ENCODE measurements around the gene ZDHHC19.
A peak's percentile ranks its signal among the peaks of the same experiment; 100 is the strongest.
"Not testable (repeated sequence)": the region's sequence is repeated elsewhere in the genome, so short reads cannot be mapped to it uniquely, and the experiment has no call there.

The ZDHHC19 gene

GRCh38 chr3:196203846-196204245 lies 7.4 kb downstream of the ZDHHC19 start:
- no peak for DNase-seq (ENCODE audit: low read depth in 2 of 2)

- no peak for DNase-seq (ENCODE audit: low read depth in 2 of 2)
Observed at GRCh38 chr3:196202516-196202970, 8.7 kb downstream of the ZDHHC19 start.

- no peak for DNase-seq (ENCODE audit: low read depth in 2 of 2)
Observed at GRCh38 chr3:196198771-196199753, 12.1 kb downstream of the ZDHHC19 start.

DNA sequence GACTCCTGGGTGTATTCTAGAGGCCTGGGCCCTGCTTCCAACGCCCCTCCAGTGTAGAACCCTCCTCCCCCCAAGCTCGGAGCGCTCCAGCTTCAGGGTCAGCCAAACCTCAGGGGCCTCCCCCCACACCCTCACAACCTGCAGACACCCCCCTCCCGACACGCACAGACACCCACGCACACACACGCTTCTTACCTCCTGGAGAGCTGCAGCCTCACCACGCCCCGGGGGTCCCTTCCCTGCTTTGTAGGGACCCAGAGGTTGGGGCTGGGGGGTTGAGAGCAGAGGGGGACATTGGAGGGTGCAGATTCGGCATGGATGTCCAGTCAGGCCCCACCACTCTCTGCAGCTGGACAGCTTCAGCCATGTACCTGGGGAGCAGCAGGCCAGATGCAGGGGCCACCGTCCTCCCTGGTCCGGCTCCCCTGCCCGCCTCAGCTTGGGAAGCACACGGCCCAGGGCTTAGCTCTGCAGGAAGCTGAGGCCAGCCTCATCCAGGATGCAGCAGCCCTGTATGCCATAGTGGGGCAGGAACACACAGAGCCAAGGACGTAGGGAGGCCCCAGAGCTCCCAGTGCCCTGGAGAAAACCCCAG lies 13.0 kb downstream of the ZDHHC19 start:
- no peak for DNase-seq (ENCODE audit: low read depth in 2 of 2)

- DNase-seq (ENCODE audit: low read depth in 2 of 2), result no peak
Observed at GRCh38 chr3:196197524-196197923, 13.7 kb downstream of the ZDHHC19 start.

GRCh38 chr3:196195664-196196265 lies 15.4 kb downstream of the ZDHHC19 start:
- DNase-seq (ENCODE audit: low read depth in 2 of 2), result no peak

GRCh38 chr3:196194542-196194915 lies 16.7 kb downstream of the ZDHHC19 start:
- no peak for DNase-seq (ENCODE audit: low read depth in 2 of 2)

DNA sequence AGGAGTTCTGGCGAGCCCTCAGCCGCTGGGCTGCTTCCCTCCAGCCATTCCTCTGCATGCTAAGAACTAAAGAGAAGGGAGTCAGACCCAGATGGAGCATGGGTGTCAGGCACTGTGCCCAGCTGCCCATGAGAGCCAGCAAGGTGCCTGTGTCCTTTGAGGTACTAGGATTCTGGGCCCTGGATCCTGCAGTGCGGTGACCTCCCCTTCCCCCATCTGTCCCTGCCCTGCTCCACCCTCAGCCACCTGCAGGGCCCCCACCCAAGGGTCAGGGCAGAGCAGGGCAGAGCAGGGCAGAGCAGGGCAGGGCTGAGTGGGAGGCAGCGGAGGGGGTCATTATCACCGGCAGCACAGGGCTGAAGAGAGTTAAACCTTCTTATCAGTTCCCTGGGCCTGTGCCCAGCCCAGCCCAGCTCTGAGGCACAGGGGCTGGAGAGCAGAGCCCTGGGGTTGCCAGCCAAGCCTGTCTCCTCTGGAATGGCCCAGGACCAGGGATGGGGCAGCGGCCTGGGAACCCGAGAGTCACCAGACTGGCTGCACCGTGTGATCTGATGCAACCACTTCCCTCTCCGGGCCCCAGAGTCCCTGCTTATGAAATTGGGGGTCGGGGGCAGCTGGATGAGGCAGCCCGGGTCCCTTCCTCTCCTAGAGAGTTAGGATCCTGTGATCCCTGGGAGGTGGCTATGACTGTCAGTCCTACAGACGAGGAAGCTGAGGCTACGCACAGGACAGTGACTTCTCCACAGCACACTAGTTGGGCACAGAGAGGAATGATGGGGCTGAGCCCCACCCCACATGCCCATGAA lies 17.3 kb downstream of the ZDHHC19 start:
- no peak for DNase-seq (ENCODE audit: low read depth in 2 of 2)

DNA sequence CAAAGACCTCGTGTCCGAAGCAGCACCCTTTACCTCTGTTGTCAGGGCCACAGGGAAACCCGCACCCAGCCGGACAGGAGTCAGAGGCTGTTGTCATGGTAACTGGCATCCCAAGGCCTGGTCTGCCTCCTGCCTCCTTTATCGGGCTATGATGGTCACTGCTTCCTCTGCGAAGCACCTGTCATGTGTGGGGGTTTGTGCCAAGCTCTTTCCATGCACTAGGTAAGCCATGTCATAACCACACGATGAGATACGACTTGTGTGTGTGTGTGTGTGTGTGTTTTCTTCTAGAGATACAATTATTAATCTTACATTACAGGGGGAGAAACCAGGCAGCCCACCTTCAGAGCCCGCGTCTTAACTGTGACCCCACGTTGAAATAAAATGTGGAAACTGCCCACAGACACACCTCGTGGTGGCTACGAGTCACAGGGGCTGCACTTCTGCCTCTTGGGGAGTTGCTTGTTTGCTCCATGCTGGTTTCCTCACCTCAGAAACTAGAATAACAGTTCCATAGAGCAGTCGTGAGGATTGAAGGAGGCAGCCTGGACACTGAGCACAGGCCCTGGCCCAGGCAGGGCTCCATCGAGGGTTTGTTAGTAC lies 18.0 kb downstream of the ZDHHC19 start:
- no peak for DNase-seq (ENCODE audit: low read depth in 2 of 2)

DNA sequence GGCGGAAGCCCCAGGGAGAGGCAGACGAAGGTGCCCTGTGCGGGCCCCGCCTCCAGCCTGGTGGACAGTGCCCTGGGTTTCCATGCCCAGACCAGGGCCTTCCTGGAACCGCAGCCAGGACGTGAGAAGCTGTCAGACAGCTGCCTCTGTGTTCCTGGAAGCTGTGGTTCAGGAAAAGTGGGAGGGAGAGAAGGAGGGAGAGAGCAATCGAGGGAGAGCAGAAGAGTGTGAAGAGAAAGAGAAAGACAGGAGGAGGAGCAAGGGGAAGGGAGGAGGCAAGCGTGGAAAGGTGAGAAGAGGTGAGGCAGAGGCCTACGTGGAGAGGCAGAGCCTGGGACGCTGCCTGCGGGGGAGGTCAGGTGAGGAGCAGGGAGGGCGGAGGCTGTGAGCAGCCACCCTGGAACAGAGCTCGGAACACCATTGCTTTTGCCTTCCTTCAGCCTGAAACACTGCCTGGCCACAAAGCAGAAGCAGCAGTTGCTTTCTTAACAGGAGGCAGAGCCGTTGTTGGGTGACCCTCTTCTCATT lies 18.6 kb downstream of the ZDHHC19 start:
- no peak for DNase-seq (ENCODE audit: low read depth in 2 of 2)

GRCh38 chr3:196192036-196192523 lies 19.1 kb downstream of the ZDHHC19 start:
- DNase-seq (ENCODE audit: low read depth in 2 of 2), result peak in 1 of 2 donors; percentile 52

GRCh38 chr3:196189566-196190347 lies 21.4 kb downstream of the ZDHHC19 start:
- no peak for DNase-seq (ENCODE audit: low read depth in 2 of 2)

DNA sequence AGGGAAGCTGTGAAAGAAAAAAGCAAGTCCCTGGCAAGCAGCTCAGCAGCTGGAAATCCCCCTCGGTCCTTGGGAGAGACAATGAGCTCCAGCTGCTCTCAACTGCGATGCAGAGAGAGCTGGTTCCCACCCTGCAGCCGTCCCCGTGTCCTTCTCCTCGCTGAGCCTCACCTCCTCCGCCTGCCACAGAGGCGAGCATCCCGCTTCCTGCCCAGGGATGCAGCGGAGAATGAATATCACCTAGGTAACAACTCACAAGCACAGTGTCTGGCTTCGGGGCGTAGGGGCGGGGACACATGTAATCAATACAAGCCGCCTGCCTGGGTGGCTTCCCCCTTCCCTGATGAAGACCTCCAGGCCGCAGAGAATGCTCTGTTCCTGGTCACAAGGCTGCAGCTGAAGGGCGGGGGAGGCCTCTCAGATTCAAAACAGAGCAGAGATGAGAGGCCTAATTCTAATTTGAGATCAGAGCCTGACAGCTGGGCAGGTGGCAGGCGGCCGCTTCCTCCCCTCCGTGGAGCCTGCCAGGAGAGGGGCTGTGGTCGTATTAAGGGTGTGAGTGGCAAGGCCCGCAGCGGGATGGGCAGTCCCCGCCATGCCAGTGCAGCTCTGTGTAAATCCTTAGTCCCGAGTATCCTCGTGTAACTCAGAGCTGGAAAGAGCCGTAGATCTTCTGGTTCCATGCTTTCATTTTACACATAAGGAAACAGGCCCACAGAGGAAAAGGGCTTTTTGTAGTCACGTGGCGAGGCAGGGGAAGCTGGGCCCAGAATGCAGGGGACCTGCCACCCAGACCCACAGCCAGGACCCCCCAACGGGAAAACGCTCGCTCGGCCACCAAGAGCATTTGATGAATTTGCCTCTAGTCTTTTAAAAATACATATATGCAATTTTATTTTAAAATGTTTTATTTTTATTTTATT lies 24.3 kb downstream of the ZDHHC19 start:
- no peak for DNase-seq (ENCODE audit: low read depth in 2 of 2)

DNA sequence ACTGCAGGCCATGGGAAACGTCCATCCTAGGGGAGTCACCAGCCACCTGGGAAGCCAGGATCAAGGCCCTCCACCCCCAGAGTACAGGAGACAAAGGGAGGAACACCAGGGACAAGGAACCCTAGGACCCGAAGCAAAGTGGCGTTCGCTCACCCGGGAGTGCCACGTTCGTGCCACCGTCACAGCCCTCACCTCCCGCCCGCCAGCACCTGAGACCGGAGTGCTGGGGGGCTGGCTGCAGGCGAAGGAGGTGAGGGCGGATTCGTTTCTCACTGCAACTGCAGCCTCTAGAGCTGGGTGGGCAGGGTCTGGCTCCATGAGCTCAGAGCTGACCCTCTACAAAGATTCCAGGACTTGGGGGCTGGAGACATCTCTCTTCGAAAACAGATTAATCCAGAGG lies 26.3 kb downstream of the ZDHHC19 start:
- no peak for DNase-seq (ENCODE audit: low read depth in 2 of 2)

- DNase-seq (ENCODE audit: low read depth in 2 of 2), result not testable (repeated sequence)
Observed at GRCh38 chr3:196184169-196184432, 27.1 kb downstream of the ZDHHC19 start.

DNA sequence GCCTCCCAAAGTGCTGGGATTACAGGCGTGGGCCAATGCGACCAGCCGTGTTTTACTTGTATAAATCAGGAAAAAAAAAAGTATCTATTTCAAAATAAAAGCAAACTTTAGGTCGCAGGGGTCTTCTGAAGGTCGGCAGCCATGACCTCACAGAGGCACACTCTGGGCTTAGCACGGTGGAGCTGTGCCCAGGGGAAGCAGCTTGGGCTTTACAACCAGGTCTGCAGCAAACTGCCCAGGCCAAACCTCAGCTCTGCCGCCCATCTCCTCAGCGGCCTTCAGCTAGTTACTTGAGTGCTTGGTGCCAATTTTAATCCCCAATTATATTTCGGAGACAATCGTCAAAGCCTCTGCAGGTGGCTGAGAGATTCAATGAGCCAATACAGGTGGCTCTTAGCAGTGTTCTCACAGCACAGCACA lies 30.1 kb downstream of the ZDHHC19 start:
- no peak for DNase-seq (ENCODE audit: low read depth in 2 of 2)

- no peak for DNase-seq (ENCODE audit: low read depth in 2 of 2)
Observed at GRCh38 chr3:196180346-196180745, 30.9 kb downstream of the ZDHHC19 start.

DNA sequence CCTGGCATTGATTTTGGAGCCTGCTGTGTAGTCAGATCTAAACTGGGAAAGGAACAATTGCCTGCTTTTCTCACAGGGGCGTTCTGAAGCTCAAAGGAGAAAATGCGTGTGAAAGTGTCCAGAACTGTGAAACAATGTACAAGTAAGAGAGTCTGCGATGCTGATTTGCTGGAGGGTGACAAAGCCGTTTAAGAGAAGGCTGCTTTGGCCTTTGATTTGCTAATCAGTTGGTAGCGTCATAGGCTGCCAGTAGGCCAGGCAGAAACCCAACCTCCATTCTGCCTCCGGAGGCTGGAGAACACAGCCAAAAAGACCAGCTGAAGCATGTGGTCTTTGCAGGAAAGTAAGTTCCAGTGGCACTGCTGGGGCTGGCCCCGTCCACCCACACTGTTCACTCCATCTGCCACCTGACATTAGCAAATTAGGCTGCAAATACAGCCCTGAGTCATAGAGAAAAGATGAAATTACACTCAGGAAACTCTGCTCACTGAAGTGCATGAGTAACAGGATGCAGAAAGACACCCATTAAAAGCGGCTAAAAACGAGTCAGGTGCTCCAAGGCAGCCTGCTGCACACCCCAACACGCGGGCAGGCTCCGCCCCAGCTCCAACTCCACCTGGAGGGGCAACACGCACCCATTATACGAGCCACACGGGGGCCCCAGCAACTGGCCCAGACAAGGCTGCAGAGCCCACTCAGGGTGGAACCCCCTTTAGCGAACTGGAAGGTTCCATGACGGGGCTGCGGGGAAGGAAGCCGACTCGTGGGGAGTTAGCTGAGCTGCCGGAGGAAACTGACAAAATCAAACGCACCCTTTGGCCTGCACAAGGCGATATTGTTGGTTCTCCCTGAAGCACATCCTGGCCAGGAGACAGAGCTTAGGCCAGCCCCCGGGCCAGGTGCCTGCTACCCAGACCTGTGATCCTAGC lies 31.6 kb downstream of the ZDHHC19 start:
- peak; percentile 86 to 91 for DNase-seq (ENCODE audit: low read depth in 2 of 2)

Measured in stimulated activated CD8-positive, alpha-beta memory T cell treated with anti-CD3 and anti-CD28 coated beads, Interleukin-15, amount 100 ng/mL, for 48 hours (primary cell).